Activated naive CD8-positive, alpha-beta T cell (primary cell): Measurements from ENCODE around the gene ZBTB46.
A peak's percentile ranks its signal among the peaks of the same experiment; 100 is the strongest.

ENCODE experiments used
- H3K27ac Mint-ChIP-seq: one replicate; pipeline ENCODE4 v1.8.0; 2021; ENCODE audit warnings: mixed read lengths
- H3K27me3 Mint-ChIP-seq: one replicate; pipeline ENCODE4 v1.8.0; 2021; ENCODE audit warnings: mixed read lengths
- H3K36me3 Mint-ChIP-seq: one replicate; pipeline ENCODE4 v1.8.0; 2021; ENCODE audit warnings: mixed read lengths
- H3K4me1 Mint-ChIP-seq: one replicate; pipeline ENCODE4 v1.8.0; 2021; ENCODE audit warnings: low read depth, mixed read lengths
- H3K4me3 Mint-ChIP-seq: one replicate; pipeline ENCODE4 v1.8.0; 2021; ENCODE audit warnings: mild to moderate bottlenecking, mixed read lengths
- H3K9me3 Mint-ChIP-seq: one replicate; pipeline ENCODE4 v1.8.0; 2021; ENCODE audit warnings: low read depth, mixed read lengths

Gene ZBTB46

DNA sequence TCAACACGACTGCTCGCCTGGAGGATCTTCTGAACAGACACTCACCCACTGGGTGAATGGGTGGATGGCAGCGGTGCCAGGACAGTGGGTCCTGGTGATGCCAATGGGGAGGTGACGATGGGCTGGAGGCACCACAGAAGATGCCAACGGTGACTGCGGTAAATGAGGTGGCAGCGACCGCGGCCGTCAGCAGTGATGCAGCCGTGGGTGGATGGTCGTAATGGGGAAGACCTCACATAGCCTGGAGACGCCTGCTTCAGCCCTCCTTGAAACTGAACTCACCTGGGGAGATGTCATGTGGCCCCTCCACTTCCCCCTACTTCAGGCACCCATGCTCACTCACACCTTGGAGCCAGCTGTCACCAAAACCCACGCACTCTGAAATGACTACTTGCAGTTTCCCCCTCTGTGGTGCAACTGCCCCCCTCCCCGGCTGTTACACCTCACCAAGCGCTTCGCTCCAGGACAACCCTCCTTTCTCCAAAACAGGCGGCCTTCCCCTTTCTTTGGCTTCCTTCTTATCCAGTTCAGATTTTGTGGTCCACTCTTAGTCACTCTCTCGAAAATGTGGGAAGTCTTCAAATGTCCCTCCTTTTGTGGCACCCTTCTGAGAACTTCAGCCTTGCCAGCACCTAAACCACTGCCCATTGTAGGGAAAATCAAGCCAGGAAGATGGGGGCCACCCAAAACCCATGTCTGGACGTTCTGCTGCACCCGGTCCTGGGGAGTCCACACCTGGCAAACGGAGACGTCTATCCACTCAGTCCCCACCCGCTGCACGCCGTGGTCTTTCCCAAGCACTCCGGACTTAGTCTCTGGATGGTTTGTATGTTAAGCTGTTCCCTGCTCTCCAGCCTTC is 19.9 kb upstream of the ZBTB46 start:
- Mint-ChIP-seq H3K4me3 (no peak overlapping the region), H3K36me3 (no peaks in the 10 kb centered on the region), H3K9me3 (no peaks in the 10 kb centered on the region), H3K4me1 (peaks cover 18% of the 10 kb centered on the region), H3K27me3 (peaks cover 9% of the 10 kb centered on the region), H3K27ac (no peak overlapping the region)

- Mint-ChIP-seq H3K4me1 (peaks cover 20% of the 10 kb centered on the region), H3K4me3 (no peak overlapping the region), H3K27me3 (peaks cover 14% of the 10 kb centered on the region)
Observed at GRCh38 chr20:63848003-63848911, 17.2 kb upstream of the ZBTB46 start.

GRCh38 chr20:63847237-63848002 is 16.4 kb upstream of the ZBTB46 start:
- Mint-ChIP-seq H3K4me1 (peaks cover 22% of the 10 kb centered on the region), H3K27me3 (peaks cover 14% of the 10 kb centered on the region), H3K4me3 (no peak overlapping the region), H3K36me3 (no peaks in the 10 kb centered on the region), H3K9me3 (no peaks in the 10 kb centered on the region), H3K27ac (no peak overlapping the region)

More at GRCh38 chr20:63848003-63848911, 17.2 kb upstream of the ZBTB46 start:
- Mint-ChIP-seq H3K36me3 (no peaks in the 10 kb centered on the region), H3K9me3 (no peaks in the 10 kb centered on the region), H3K27ac (no peak overlapping the region)

DNA sequence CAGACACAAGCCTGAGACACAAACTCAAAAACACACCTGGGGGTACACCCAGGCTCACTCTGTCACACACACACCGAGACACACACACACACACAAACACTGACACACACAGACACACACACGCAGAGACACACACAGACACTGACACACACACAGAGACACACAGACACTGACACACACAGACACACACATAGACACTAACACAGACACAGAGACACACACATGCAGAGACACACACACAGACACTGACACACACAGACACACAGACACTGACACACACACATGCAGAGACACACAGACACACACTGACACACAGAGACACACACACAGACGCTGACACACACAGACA is 15.8 kb upstream of the ZBTB46 start:
- peaks cover 15% of the 10 kb centered on the region for H3K27me3 Mint-ChIP-seq
- no peak overlapping the region for H3K4me3 Mint-ChIP-seq
- H3K4me1 Mint-ChIP-seq = peaks cover 22% of the 10 kb centered on the region
- no peaks in the 10 kb centered on the region for H3K36me3 Mint-ChIP-seq
- H3K9me3 Mint-ChIP-seq = no peaks in the 10 kb centered on the region
- H3K27ac Mint-ChIP-seq = no peak overlapping the region

DNA sequence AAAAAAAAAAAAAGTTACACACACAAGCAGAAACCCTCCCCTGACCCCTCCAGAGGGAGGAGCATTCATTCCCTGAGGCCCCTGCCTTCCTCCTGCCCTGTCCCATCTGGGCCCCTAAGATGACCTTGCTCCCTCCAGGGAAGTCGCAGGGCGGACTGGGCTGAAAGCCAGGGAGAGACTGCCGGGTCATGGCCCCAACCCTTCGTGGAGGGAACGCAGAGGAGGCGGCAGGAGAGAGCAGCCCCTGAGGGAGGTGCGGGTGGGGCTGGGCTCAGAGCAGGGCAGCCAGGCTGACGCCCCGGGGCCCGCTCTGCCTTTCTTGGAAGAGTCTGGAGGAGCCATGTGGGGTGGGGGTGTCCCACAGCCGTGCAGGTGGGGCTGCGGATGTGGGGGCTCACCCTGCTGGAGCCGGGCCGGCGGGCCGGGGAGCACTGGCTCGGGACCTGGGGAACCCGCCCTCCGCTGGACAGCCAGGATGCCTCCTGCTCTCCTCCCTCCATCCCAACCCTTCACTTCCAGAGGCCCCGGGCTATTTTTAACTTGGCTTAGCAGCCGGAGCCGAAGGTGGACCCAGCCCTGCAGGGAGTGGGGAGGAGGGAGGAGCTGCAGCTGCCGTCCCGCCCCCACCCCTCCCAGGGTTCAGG is 15.2 kb upstream of the ZBTB46 start:
- H3K36me3 Mint-ChIP-seq = no peaks in the 10 kb centered on the region
- no peak overlapping the region for H3K4me3 Mint-ChIP-seq
- peaks cover 21% of the 10 kb centered on the region for H3K4me1 Mint-ChIP-seq
- no peak overlapping the region for H3K27ac Mint-ChIP-seq
- no peaks in the 10 kb centered on the region for H3K9me3 Mint-ChIP-seq
- H3K27me3 Mint-ChIP-seq = peaks cover 15% of the 10 kb centered on the region

- Mint-ChIP-seq H3K27ac (no peak overlapping the region), H3K9me3 (no peaks in the 10 kb centered on the region), H3K27me3 (peaks cover 9% of the 10 kb centered on the region), H3K36me3 (peaks cover 2% of the 10 kb centered on the region), H3K4me3 (no peak overlapping the region), H3K4me1 (peaks cover 13% of the 10 kb centered on the region)
Observed at GRCh38 chr20:63844511-63844991, 13.5 kb upstream of the ZBTB46 start.

DNA sequence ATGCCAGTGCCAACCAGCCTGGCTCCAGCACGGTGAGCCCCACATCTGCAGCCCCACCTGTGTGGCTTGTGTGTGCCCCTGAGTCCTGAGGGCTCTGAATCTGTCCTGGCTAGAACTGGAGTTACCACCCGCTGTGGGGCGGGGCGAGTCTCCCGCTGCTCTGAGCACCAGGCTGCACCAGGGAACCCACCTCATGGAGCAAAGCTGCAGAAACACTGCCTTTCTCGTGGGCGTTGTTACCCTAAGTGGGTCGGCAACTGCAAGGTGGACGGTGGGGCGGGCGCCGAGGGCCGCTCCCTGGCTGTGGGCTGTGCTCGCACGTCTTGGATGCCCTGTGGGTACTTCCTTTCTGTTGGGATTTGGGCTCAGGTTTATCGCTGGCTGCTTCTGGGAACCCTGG is 12.7 kb upstream of the ZBTB46 start:
- H3K27ac Mint-ChIP-seq = no peak overlapping the region

GRCh38 chr20:63843222-63843621 is 12.2 kb upstream of the ZBTB46 start:
- no peak overlapping the region for H3K4me3 Mint-ChIP-seq

More for the DNA sequence above, 12.7 kb upstream of the ZBTB46 start:
- H3K4me3 Mint-ChIP-seq = no peak overlapping the region
- no peaks in the 10 kb centered on the region for H3K9me3 Mint-ChIP-seq
- peaks cover 13% of the 10 kb centered on the region for H3K4me1 Mint-ChIP-seq
- peaks cover 2% of the 10 kb centered on the region for H3K36me3 Mint-ChIP-seq
- peaks cover 9% of the 10 kb centered on the region for H3K27me3 Mint-ChIP-seq

GRCh38 chr20:63842258-63842657 is 11.2 kb upstream of the ZBTB46 start:
- no peak overlapping the region for H3K27ac Mint-ChIP-seq
- peaks cover 16% of the 10 kb centered on the region for H3K4me1 Mint-ChIP-seq
- H3K36me3 Mint-ChIP-seq = peaks cover 2% of the 10 kb centered on the region
- no peak overlapping the region for H3K4me3 Mint-ChIP-seq
- H3K9me3 Mint-ChIP-seq = no peaks in the 10 kb centered on the region
- peaks cover 9% of the 10 kb centered on the region for H3K27me3 Mint-ChIP-seq

More at GRCh38 chr20:63843222-63843621, 12.2 kb upstream of the ZBTB46 start:
- H3K36me3 Mint-ChIP-seq = peaks cover 2% of the 10 kb centered on the region
- no peak overlapping the region for H3K27ac Mint-ChIP-seq
- H3K4me1 Mint-ChIP-seq = peaks cover 13% of the 10 kb centered on the region
- H3K9me3 Mint-ChIP-seq = no peaks in the 10 kb centered on the region
- peaks cover 9% of the 10 kb centered on the region for H3K27me3 Mint-ChIP-seq

DNA sequence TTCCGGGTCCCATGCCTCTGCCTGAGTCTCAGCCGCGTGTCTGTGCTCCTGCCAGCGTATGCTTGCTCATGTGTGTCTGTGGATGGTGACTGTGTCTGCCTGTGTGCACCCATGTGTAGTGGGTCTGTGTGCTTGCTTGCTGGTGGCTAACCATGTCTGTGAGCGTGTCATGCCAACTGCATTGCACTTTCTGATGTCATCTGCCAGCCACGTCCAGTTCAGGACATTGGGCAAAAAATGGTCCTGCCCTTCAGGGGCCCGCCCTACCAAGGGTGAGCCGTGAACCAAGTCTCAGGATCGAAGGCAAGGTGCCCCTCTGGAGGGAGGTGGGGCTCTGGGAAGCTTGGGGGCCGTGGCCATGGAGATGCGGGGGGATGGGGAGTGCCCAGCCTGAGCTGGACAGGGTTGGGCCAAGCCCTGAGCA is 9.4 kb upstream of the ZBTB46 start:
- peak overlapping the region; percentile 23 for H3K27ac Mint-ChIP-seq
- H3K9me3 Mint-ChIP-seq = no peaks in the 10 kb centered on the region
- H3K27me3 Mint-ChIP-seq = peaks cover 9% of the 10 kb centered on the region
- peaks cover 2% of the 10 kb centered on the region for H3K36me3 Mint-ChIP-seq
- H3K4me1 Mint-ChIP-seq = peaks cover 13% of the 10 kb centered on the region
- no peak overlapping the region for H3K4me3 Mint-ChIP-seq

GRCh38 chr20:63839620-63840019 is 8.6 kb upstream of the ZBTB46 start:
- Mint-ChIP-seq H3K4me1 (peaks cover 13% of the 10 kb centered on the region), H3K9me3 (no peaks in the 10 kb centered on the region), H3K36me3 (peaks cover 2% of the 10 kb centered on the region), H3K27ac (no peak overlapping the region), H3K27me3 (peaks cover 9% of the 10 kb centered on the region), H3K4me3 (no peak overlapping the region)

DNA sequence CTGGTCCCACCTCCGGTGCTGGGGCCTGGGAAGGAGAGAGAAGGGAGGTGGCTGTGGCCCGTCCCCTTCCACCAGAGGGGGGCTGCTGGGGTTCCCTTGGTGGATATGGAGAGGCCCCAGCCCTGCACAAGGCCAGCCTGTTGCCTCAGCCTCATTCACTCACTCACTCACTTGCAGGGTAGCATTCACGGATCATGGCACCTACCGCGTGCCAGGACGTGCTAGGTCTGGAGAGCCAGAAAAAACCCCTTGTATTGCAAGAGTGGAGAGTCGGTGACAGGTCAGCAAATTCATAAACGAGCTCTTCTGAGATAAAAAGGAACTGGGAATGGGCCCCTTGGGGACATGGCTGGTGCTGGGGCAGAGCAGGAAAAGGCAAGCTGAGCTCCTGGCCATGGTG is 6.4 kb upstream of the ZBTB46 start:
- Mint-ChIP-seq H3K27ac (no peak overlapping the region), H3K9me3 (no peaks in the 10 kb centered on the region), H3K27me3 (peaks cover 5% of the 10 kb centered on the region), H3K36me3 (peaks cover 2% of the 10 kb centered on the region), H3K4me1 (peaks cover 6% of the 10 kb centered on the region), H3K4me3 (no peak overlapping the region)

DNA sequence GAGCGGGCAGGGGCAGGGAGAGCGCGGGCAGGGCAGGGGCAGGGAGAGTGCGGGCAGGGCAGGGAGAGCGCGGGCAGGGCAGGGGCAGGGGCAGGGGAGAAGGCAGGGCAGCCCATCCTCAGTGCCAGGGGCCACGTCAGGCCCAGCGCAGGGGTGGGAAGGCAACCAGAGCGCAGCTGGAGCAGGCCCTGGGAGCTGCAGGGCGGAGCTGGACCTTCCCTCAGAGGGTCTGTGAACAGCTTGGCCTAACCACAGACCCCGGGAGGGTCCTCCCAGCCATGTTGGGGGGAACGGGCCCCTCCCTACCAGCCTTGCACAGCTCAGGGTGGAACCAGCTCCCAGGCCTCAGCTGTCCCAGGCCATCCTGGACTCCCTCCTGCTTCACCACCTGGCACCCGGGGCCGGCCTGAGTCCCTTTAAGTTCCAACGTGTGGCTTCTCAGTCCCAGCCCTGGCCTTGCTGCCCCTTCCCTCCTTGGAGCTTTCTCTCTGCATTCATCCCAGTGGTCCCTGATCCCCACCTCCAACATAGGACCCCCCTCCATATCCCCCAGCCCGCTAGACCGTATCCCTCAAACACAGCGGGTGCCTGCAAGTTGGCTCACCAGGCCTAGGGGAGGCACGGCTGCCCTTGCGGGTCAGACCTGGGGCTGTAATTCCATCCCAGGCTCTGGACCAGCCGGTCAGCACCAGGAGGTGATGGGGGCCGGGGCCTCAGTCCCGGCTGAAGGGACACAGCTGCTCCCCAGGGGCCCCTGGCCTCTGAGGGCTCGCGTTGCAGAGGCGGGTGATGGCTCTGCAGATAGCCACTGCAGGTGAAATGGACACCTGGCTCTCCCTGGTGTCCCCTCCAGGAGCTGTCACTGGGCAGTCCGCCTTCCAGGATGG is 5.6 kb upstream of the ZBTB46 start:
- H3K4me1 Mint-ChIP-seq = peaks cover 4% of the 10 kb centered on the region
- H3K27me3 Mint-ChIP-seq = peaks cover 1% of the 10 kb centered on the region
- no peaks in the 10 kb centered on the region for H3K9me3 Mint-ChIP-seq
- H3K4me3 Mint-ChIP-seq = no peak overlapping the region
- H3K27ac Mint-ChIP-seq = no peak overlapping the region
- peaks cover 2% of the 10 kb centered on the region for H3K36me3 Mint-ChIP-seq
